LNCaP clone FGC (cell line): ENCODE measurements around the gene KRI1.
A peak's percentile ranks its signal among the peaks of the same experiment; 100 is the strongest.

ENCODE experiments used
- DNase-seq: peaks from one replicate; pipeline ENCODE4 v3.0.0-alpha.2; 2011; ENCODE audit warnings: low read depth
- H3K4me3 ChIP-seq: 2 replicates; pipeline ENCODE4 v1.5.1; 2011; ENCODE audit warnings: mild to moderate bottlenecking, low read depth, low read length, control low read depth
- CTCF ChIP-seq: IDR thresholded peaks from 2 replicates; pipeline ENCODE4 v1.5.1; 2012; ENCODE audit warnings: mild to moderate bottlenecking; ENCODE audit not compliant: control insufficient read depth, insufficient read depth; ENCODE audit errors: extremely low read depth

Gene KRI1

GRCh38 chr19:10602330-10603083 is 36.7 kb upstream of the KRI1 start:
- no peak for DNase-seq
- TF ChIP-seq CTCF, result no peak

GRCh38 chr19:10601999-10602329 is 36.2 kb upstream of the KRI1 start:
- no peak for TF ChIP-seq CTCF
- no peak overlapping the region for H3K4me3 ChIP-seq
- no peak for DNase-seq

More at GRCh38 chr19:10602330-10603083, 36.7 kb upstream of the KRI1 start:
- peak overlapping the region; percentile 61 for H3K4me3 ChIP-seq

- no peak for DNase-seq
- TF ChIP-seq CTCF, result no peak
- H3K4me3 ChIP-seq, result no peak overlapping the region
Observed at GRCh38 chr19:10600149-10600548, 34.3 kb upstream of the KRI1 start.

- no peak for DNase-seq
- no peak for TF ChIP-seq CTCF
- H3K4me3 ChIP-seq, result no peak overlapping the region
Observed at GRCh38 chr19:10593820-10594637, 28.2 kb upstream of the KRI1 start.

- no peak for DNase-seq
- no peak overlapping the region for H3K4me3 ChIP-seq
- no peak for TF ChIP-seq CTCF
Observed at GRCh38 chr19:10593148-10593547, 27.3 kb upstream of the KRI1 start.

- no peak for DNase-seq
- no peak for TF ChIP-seq CTCF
- no peak overlapping the region for H3K4me3 ChIP-seq
Observed at GRCh38 chr19:10587839-10588150, 22.0 kb upstream of the KRI1 start.
